Measurements from ENCODE around the gene MAML1.

- TF ChIP-seq POLR2A (IDR thresholded peaks at IDR 0.05) = no peak
- TF ChIP-seq, protein P1, sequence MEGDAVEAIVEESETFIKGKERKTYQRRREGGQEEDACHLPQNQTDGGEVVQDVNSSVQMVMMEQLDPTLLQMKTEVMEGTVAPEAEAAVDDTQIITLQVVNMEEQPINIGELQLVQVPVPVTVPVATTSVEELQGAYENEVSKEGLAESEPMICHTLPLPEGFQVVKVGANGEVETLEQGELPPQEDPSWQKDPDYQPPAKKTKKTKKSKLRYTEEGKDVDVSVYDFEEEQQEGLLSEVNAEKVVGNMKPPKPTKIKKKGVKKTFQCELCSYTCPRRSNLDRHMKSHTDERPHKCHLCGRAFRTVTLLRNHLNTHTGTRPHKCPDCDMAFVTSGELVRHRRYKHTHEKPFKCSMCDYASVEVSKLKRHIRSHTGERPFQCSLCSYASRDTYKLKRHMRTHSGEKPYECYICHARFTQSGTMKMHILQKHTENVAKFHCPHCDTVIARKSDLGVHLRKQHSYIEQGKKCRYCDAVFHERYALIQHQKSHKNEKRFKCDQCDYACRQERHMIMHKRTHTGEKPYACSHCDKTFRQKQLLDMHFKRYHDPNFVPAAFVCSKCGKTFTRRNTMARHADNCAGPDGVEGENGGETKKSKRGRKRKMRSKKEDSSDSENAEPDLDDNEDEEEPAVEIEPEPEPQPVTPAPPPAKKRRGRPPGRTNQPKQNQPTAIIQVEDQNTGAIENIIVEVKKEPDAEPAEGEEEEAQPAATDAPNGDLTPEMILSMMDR (IDR thresholded peaks at IDR 0.05) = no peak
These were observed 61.5 kb downstream of the MAML1 start for GRCh38 chr5:179794171-179794570.

Data from body of pancreas (tissue), 4 donors.